ENCODE measurements around the gene LRMDA. TPM values are rescaled to one million over a fixed set of nuclear protein-coding genes. Genes with fewer than 3 reads are reported as not detected.

Gene LRMDA
- total RNA-seq, 4 donors from 2014 or later, result 0.76 to 6.4 (median 1.3) TPM

- TF ChIP-seq POLR2A (IDR thresholded peaks at IDR 0.05), result no peak
- no peak for TF ChIP-seq CTCF (IDR thresholded peaks at IDR 0.05)
- no peak overlapping the region for H3K4me3 ChIP-seq (ENCODE audit: low read depth, poor library complexity, severe bottlenecking)
- 90 to 97% methylated on average over 2 of the region's 2 CpGs for WGBS, 2 donors
- intact Hi-C loops (cut with DNase I; ENCODE audit: low total_unique reads), result no loop called here
- no peak for DNase-seq (ENCODE audit: low spot score in 2 of 2)
These were observed 589.2 kb downstream of the LRMDA start for GRCh38 chr10:76020630-76021029.

- WGBS, 2 donors, result 94 to 100% methylated on average over 1 of the region's 1 CpG
- intact Hi-C loops (cut with DNase I; ENCODE audit: low total_unique reads), result no loop called here
- no peak for DNase-seq (ENCODE audit: low spot score in 2 of 2)
- TF ChIP-seq CTCF (IDR thresholded peaks at IDR 0.05), result no peak
- no peak for TF ChIP-seq POLR2A (IDR thresholded peaks at IDR 0.05)
- no peak overlapping the region for H3K4me3 ChIP-seq (ENCODE audit: low read depth, poor library complexity, severe bottlenecking)
These were observed 590.0 kb downstream of the LRMDA start for GRCh38 chr10:76021398-76021797.

GRCh38 chr10:76022366-76022765, 590.9 kb downstream of the LRMDA start:
- 81 to 87% methylated on average over 2 of the region's 2 CpGs for WGBS, 2 donors
- intact Hi-C loops (cut with DNase I; ENCODE audit: low total_unique reads), result no loop called here
- TF ChIP-seq POLR2A (IDR thresholded peaks at IDR 0.05) (no peak), CTCF (IDR thresholded peaks at IDR 0.05) (no peak)
- DNase-seq (ENCODE audit: low spot score in 2 of 2), result no peak
- H3K4me3 ChIP-seq (ENCODE audit: low read depth, poor library complexity, severe bottlenecking), result no peak overlapping the region

- intact Hi-C loops (cut with DNase I; ENCODE audit: low total_unique reads), result no loop called here
- no peak overlapping the region for H3K4me3 ChIP-seq (ENCODE audit: low read depth, poor library complexity, severe bottlenecking)
- no peak for DNase-seq (ENCODE audit: low spot score in 2 of 2)
- TF ChIP-seq POLR2A (IDR thresholded peaks at IDR 0.05) (no peak), CTCF (IDR thresholded peaks at IDR 0.05) (no peak)
- 90 to 95% methylated on average over 7 of the region's 7 CpGs for WGBS, 2 donors
These were observed 591.6 kb downstream of the LRMDA start for GRCh38 chr10:76023007-76023406.

GRCh38 chr10:76024460-76025123, 593.2 kb downstream of the LRMDA start:
- no peak for TF ChIP-seq CTCF (IDR thresholded peaks at IDR 0.05)
- TF ChIP-seq POLR2A (IDR thresholded peaks at IDR 0.05), result no peak
- no peak for DNase-seq (ENCODE audit: low spot score in 2 of 2)
- 86% methylated on average over 15 of the region's 15 CpGs for WGBS, 2 donors
- H3K4me3 ChIP-seq (ENCODE audit: low read depth, poor library complexity, severe bottlenecking), result no peak overlapping the region
- intact Hi-C loops (cut with DNase I; ENCODE audit: low total_unique reads), result no loop called here

- 98 to 99% methylated on average over 3 of the region's 3 CpGs for WGBS, 2 donors
- no peak overlapping the region for H3K4me3 ChIP-seq (ENCODE audit: low read depth, poor library complexity, severe bottlenecking)
- DNase-seq (ENCODE audit: low spot score in 2 of 2), result no peak
- intact Hi-C loops (cut with DNase I; ENCODE audit: low total_unique reads), result no loop called here
- TF ChIP-seq POLR2A (IDR thresholded peaks at IDR 0.05) (no peak), CTCF (IDR thresholded peaks at IDR 0.05) (no peak)
These were observed 593.7 kb downstream of the LRMDA start for GRCh38 chr10:76025124-76025477.
